Islet precursor cell (in vitro differentiated cells): Measurements from ENCODE around the gene USP9Y.
"Not testable (repeated sequence)": the region's sequence is repeated elsewhere in the genome, so short reads cannot be mapped to it uniquely, and the experiment has no call there.

ENCODE experiments used
- DNase-seq: peaks from one replicate; pipeline ENCODE4 v3.0.0-alpha.2; 2018

Gene USP9Y

GRCh38 chrY:12701181-12701695, at the start of gene USP9Y:
TSS of gene USP9Y (plus strand) at chrY:12701231. CDS start at chrY:12709448, 8,217 bp downstream.
- DNase-seq, result no peak

- DNase-seq, result no peak
Observed at GRCh38 chrY:12651621-12652036, 49.4 kb upstream of the USP9Y start.

- no peak for DNase-seq
Observed at GRCh38 chrY:12661745-12662681, 39.0 kb upstream of the USP9Y start.

GRCh38 chrY:12662745-12663591, 38.1 kb upstream of the USP9Y start:
- no peak for DNase-seq

- not testable (repeated sequence) for DNase-seq
Observed at GRCh38 chrY:12663845-12664244, 37.2 kb upstream of the USP9Y start.

GRCh38 chrY:12678111-12678510, 22.9 kb upstream of the USP9Y start:
- DNase-seq, result no peak

- no peak for DNase-seq
Observed at GRCh38 chrY:12681535-12681934, 19.5 kb upstream of the USP9Y start.

GRCh38 chrY:12688337-12688736, 12.7 kb upstream of the USP9Y start:
- DNase-seq, result no peak

GRCh38 chrY:12700087-12700486, 944 bp upstream of the USP9Y start:
- DNase-seq, result no peak

GRCh38 chrY:12702174-12702573, 1.1 kb downstream of the USP9Y start:
- DNase-seq, result no peak

- no peak for DNase-seq
Observed at GRCh38 chrY:12710460-12710859, 9.4 kb downstream of the USP9Y start.

GRCh38 chrY:12715376-12715775, 14.3 kb downstream of the USP9Y start:
- DNase-seq, result no peak

- DNase-seq, result no peak
Observed at GRCh38 chrY:12729746-12730145, 28.7 kb downstream of the USP9Y start.

GRCh38 chrY:12733625-12734024, 32.6 kb downstream of the USP9Y start:
- DNase-seq, result no peak

GRCh38 chrY:12734051-12734450, 33.0 kb downstream of the USP9Y start:
- DNase-seq, result no peak

GRCh38 chrY:12741414-12741813, 40.4 kb downstream of the USP9Y start:
- DNase-seq, result no peak

GRCh38 chrY:12742725-12743124, 41.7 kb downstream of the USP9Y start:
- DNase-seq, result no peak

GRCh38 chrY:12744091-12744490, 43.1 kb downstream of the USP9Y start:
- DNase-seq, result no peak

- no peak for DNase-seq
Observed at GRCh38 chrY:12749293-12749692, 48.3 kb downstream of the USP9Y start.

GRCh38 chrY:12752856-12753255, 51.8 kb downstream of the USP9Y start:
- DNase-seq, result no peak

GRCh38 chrY:12756021-12756420, 55.0 kb downstream of the USP9Y start:
- no peak for DNase-seq

GRCh38 chrY:12765976-12766375, 64.9 kb downstream of the USP9Y start:
- DNase-seq, result no peak

GRCh38 chrY:12784521-12784920, 83.5 kb downstream of the USP9Y start:
- DNase-seq, result no peak

- no peak for DNase-seq
Observed at GRCh38 chrY:12793999-12794398, 93.0 kb downstream of the USP9Y start.
